ENCODE data around the gene PKP3.

Gene PKP3

GRCh38 chr11:379205-380094 lies 14.6 kb upstream of the PKP3 start:
- Histone ChIP-seq H3K4me3 (ENCODE audit: low read length) (no peak overlapping the region), H3K27me3 (replicated peaks; ENCODE audit: insufficient read depth, low read length) (peaks cover 58% of the 10 kb centered on the region), H3F3A (ENCODE audit: insufficient read depth, low read length) (no peaks in the 10 kb centered on the region), H3K4me1 (ENCODE audit: low read length) (no peaks in the 10 kb centered on the region), H3K9ac (ENCODE audit: low read length) (no peak overlapping the region), H4K20me1 (ENCODE audit: insufficient read depth, low read length) (no peaks in the 10 kb centered on the region), H3K36me3 (replicated peaks; ENCODE audit: insufficient read depth, low read length) (no peaks in the 10 kb centered on the region), H3K9me2 (replicated peaks; ENCODE audit: insufficient read depth, low read length) (no peaks in the 10 kb centered on the region), H2AFZ (ENCODE audit: low read length) (no peak overlapping the region), H3K27ac (ENCODE audit: low read length) (no peak overlapping the region), H3K4me2 (ENCODE audit: low read depth, low read length) (no peak overlapping the region), H3K79me2 (ENCODE audit: low read length) (no peaks in the 10 kb centered on the region), H3K9me3 (replicated peaks; ENCODE audit: insufficient read depth, low read length) (no peaks in the 10 kb centered on the region)
- TF ChIP-seq CTCF (IDR thresholded peaks at IDR 0.05; ENCODE audit: low read length) (no peak), EZH2phosphoT487 (IDR thresholded peaks at IDR 0.05; ENCODE audit: low read length) (no peak), EZH2 (optimal IDR thresholded peaks at IDR 0.05; ENCODE audit: low read depth, low read length) (no peak)
- DNase-seq, result no peak

- H3K4me3 ChIP-seq (ENCODE audit: low read length), result no peak overlapping the region
- H3K9ac ChIP-seq (ENCODE audit: low read length), result no peak overlapping the region
- TF ChIP-seq EZH2 (optimal IDR thresholded peaks at IDR 0.05; ENCODE audit: low read depth, low read length) (no peak), EZH2phosphoT487 (IDR thresholded peaks at IDR 0.05; ENCODE audit: low read length) (no peak), CTCF (IDR thresholded peaks at IDR 0.05; ENCODE audit: low read length) (no peak)
- no peaks in the 10 kb centered on the region for H3K9me2 ChIP-seq (replicated peaks; ENCODE audit: insufficient read depth, low read length)
- H3K27me3 ChIP-seq (replicated peaks; ENCODE audit: insufficient read depth, low read length), result peaks cover 60% of the 10 kb centered on the region
- no peaks in the 10 kb centered on the region for H3K79me2 ChIP-seq (ENCODE audit: low read length)
- H3K36me3 ChIP-seq (replicated peaks; ENCODE audit: insufficient read depth, low read length), result no peaks in the 10 kb centered on the region
- H2AFZ ChIP-seq (ENCODE audit: low read length), result no peak overlapping the region
- H4K20me1 ChIP-seq (ENCODE audit: insufficient read depth, low read length), result no peaks in the 10 kb centered on the region
- no peaks in the 10 kb centered on the region for H3K4me1 ChIP-seq (ENCODE audit: low read length)
- no peak overlapping the region for H3K4me2 ChIP-seq (ENCODE audit: low read depth, low read length)
- H3K27ac ChIP-seq (ENCODE audit: low read length), result no peak overlapping the region
- H3K9me3 ChIP-seq (replicated peaks; ENCODE audit: insufficient read depth, low read length), result no peaks in the 10 kb centered on the region
- no peaks in the 10 kb centered on the region for H3F3A ChIP-seq (ENCODE audit: insufficient read depth, low read length)
- no peak for DNase-seq
Measured at GRCh38 chr11:380095-380480, 13.9 kb upstream of the PKP3 start.

GRCh38 chr11:380491-380890 lies 13.5 kb upstream of the PKP3 start:
- Histone ChIP-seq H3K36me3 (replicated peaks; ENCODE audit: insufficient read depth, low read length) (no peaks in the 10 kb centered on the region), H3F3A (ENCODE audit: insufficient read depth, low read length) (no peaks in the 10 kb centered on the region)

More at GRCh38 chr11:380491-380890, 13.5 kb upstream of the PKP3 start:
- Histone ChIP-seq H3K79me2 (ENCODE audit: low read length) (no peaks in the 10 kb centered on the region), H3K4me1 (ENCODE audit: low read length) (no peaks in the 10 kb centered on the region), H3K9me3 (replicated peaks; ENCODE audit: insufficient read depth, low read length) (no peaks in the 10 kb centered on the region), H3K27ac (ENCODE audit: low read length) (no peak overlapping the region), H3K9me2 (replicated peaks; ENCODE audit: insufficient read depth, low read length) (no peaks in the 10 kb centered on the region), H3K4me3 (ENCODE audit: low read length) (no peak overlapping the region), H3K4me2 (ENCODE audit: low read depth, low read length) (no peak overlapping the region), H4K20me1 (ENCODE audit: insufficient read depth, low read length) (no peaks in the 10 kb centered on the region), H3K9ac (ENCODE audit: low read length) (no peak overlapping the region), H3K27me3 (replicated peaks; ENCODE audit: insufficient read depth, low read length) (peaks cover 61% of the 10 kb centered on the region), H2AFZ (ENCODE audit: low read length) (no peak overlapping the region)
- DNase-seq, result no peak
- TF ChIP-seq EZH2phosphoT487 (IDR thresholded peaks at IDR 0.05; ENCODE audit: low read length) (no peak), CTCF (IDR thresholded peaks at IDR 0.05; ENCODE audit: low read length) (no peak)
